ENCODE results near the gene CD82.
"Not testable (repeated sequence)": the region's sequence is repeated elsewhere in the genome, so short reads cannot be mapped to it uniquely, and the experiment has no call there.

CD82 gene

DNA sequence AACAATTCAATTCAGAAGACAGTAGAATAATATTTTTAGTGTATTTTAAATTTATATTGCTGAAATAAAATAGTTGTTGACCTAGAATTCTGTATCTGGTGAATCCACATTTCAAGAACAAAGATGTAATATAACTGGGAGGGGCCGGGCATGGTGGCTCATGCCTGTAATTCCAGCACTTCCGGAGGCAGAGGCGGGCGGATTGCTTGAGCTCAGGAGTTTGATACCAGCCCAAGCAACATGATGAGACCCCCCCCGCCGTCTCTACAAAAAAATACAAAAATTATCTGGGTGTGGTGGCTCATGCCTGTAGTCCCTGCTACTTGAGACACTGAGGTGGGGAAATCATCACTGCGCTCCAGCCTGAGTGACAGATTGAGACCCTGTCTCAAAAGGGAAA is 72.6 kb downstream of the CD82 start:
- DNase-seq, result no peak

DNA sequence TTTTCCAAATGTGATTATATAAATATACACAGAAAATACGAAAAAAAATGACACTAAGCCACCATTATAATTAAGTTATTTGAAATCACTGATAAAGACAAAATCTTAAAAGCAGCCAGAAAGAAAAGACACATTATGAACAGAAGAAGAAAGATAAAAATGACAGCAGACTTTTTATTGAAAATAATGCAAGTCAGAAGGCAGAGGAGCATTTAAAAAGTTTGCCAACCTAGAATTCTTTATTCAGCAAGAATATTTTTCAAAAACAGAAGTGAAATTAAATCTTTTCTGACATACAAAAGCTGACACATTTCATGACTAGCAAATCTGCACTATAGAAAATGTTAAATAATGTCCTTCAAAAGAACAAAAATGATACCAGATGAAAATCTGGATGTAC is 77.8 kb downstream of the CD82 start:
- no peak for DNase-seq

GRCh38 chr11:44645827-44646226 is 80.4 kb downstream of the CD82 start:
- DNase-seq, result no peak

- not testable (repeated sequence) for DNase-seq
These were observed 81.9 kb downstream of the CD82 start for GRCh38 chr11:44647255-44647955.

DNA sequence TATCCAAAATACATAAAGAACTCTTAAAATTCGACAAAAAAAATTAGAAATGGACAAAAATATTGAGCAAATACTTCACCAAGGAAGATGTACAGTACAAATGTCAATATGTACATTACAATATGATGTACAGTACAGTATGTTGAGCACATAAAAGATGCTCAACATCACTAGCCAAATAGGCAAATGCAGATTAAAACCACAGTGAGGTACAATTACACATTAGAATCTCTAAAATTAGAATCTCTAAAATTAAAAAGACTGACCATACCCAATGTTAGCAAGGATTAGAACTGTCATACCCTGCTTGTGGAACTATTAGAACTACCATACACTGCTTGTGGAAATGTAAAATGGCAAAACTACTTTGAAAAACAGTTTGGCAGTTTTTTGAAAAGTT is 82.6 kb downstream of the CD82 start:
- DNase-seq, result no peak

- DNase-seq, result no peak
These were observed 86.2 kb downstream of the CD82 start for GRCh38 chr11:44651535-44652155.

- DNase-seq, result no peak
These were observed 87.6 kb downstream of the CD82 start for GRCh38 chr11:44652901-44653644.

DNA sequence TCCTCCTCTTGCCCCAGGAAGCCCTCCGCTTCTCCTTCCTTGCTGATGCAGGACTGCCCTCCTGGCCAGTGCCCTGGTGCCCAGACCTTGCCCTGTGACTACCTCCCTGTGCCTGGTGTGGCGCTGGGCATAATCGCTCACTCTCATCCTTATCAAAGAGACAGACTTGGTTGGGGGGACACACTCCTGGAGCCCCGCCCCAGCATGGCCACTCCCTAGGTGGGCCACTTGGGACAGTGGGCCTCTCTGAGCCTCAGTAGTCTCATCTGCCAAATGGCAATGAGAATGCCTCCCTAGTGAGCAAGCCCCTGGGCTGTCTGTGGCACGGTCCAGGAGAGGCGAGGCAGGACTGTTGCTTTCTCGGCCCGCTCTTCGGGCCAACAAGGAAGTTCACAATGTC is 88.6 kb downstream of the CD82 start:
- DNase-seq, result no peak

- DNase-seq, result no peak
These were observed 89.1 kb downstream of the CD82 start for GRCh38 chr11:44654596-44654995.

- DNase-seq, result no peak
These were observed 92.5 kb downstream of the CD82 start for GRCh38 chr11:44657836-44658505.

GRCh38 chr11:44658506-44658850 is 93.0 kb downstream of the CD82 start:
- no peak for DNase-seq

- no peak for DNase-seq
These were observed 94.2 kb downstream of the CD82 start for GRCh38 chr11:44659641-44660040.

GRCh38 chr11:44660535-44660934 is 95.1 kb downstream of the CD82 start:
- DNase-seq, result not testable (repeated sequence)

- DNase-seq, result no peak
These were observed 95.9 kb downstream of the CD82 start for GRCh38 chr11:44661311-44661717.

Measured in stimulated activated CD4-positive, alpha-beta T cell treated with anti-CD3 and anti-CD28 coated beads, Interleukin-4, amount 100 ng/mL, for 1 hour (primary cell).